HG03520 (cell line): ENCODE results near the gene BTBD9.
"Not testable (repeated sequence)": the region's sequence is repeated elsewhere in the genome, so short reads cannot be mapped to it uniquely, and the experiment has no call there.

Experiments used
- ATAC-seq: cut with Tn5 transposase; IDR thresholded peaks from one replicate; pipeline ENCODE4 v1.9.1; 2021; ENCODE audit warnings: mild to moderate bottlenecking, moderate library complexity; ENCODE audit not compliant: unreplicated experiment

The BTBD9 gene

DNA sequence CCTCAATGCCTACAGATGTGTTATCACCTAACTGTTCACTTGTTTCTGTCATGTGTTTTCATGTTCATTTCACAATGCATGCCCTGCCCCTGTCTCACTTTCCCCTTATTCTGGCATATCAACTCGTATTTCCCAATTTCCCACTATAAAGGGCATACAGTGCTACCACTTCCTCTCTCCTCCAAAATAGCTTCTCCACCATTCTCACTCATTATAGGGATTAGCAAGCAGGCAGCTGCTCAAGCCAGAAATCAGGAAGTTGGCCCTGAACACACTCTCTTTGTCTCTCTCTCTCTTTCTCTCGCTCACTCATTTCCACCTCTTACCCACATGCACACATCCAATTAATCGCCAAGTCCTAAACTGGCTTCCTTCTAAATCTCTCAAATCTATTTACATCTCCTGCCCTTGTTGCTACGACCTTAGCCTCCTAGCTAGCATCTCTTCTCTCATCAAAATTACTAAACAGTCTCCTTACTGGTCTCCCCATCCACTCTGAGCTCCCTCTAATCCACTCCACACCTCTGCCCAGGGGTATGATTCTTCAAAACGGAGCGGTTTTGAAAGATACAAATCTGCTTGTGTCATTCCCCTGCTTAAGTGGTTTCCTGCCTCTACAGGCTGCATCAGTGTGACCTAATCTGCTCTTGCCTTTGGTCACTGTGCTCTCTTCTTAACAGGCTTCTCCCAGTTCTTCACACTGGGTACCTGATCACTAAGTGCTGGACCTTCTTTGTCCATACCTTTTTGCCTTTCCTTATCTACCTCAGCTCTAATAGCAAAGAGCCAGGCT is 196.2 kb downstream of the BTBD9 start:
- ATAC-seq, result no peak

DNA sequence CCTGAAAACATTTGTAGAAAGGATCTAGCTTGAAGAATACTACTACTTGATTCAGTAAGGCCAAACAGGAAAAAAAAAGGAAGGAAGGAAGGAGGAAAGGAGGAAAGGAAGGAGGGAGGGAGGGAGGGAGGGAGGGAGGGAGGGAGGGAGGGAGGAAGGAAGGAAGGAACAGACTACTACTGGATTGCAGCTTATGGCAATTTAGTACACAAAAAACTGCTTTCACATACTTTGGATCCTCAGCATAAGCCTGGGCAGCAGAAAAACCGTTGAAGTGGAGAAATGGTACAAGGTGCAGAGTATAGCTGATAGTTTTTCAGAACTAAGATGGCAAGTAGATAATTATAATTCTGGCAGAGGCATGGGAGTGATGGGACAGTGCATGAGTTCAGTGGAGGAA is 201.6 kb downstream of the BTBD9 start:
- no peak for ATAC-seq

DNA sequence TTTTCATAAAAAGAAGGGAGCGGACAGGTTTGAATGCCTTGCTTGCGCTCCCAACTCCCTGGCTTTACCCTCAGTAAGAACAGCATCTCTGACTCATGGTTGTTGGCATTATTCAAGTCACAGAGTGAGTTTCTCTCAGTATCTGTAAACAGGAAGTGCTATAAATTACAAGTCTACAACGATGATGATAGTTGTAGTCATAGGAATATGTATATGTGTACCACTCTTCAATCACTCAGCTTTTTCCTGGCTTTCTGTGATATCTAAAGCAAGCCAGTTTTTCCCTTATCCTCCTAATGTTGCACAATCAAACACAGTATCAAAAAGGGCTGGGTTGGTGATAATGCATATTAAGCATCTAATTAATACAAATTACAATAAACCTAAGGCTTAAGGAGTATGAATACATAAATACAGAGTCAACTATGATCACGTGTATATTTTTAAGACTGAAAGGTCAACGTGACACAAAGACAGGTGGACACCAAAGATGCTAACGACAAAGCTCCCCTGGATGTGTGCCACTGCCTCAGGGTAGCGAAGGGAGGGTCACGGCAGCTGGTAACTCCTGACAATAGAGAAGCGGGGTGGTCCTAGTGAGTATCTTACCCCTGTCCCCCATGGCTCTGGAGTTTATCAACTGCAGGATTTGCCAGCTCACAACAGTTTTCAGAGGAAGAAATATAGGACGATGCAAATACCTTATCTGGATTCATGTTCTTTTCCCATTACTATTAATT is 202.8 kb downstream of the BTBD9 start:
- no peak for ATAC-seq

DNA sequence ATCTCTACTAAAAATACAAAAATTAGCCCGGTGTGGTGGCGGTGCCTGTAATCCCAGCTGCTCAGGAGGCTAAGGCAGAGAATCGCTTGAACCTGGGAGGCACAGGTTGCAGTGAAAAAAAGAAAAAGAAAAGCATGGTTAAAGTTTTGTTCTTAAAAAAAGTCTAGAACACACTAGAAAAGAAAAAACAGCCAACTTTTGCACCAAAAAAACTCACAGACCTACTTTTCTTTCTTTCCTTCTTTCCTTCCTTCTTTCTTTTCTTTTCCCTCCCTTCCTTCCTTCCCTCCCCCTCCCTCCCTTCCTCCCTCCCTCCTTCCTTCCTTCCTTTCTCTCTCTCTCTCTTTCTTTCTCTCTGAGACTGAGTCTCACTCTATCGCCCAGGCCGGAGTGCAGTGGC is 204.4 kb downstream of the BTBD9 start:
- no peak for ATAC-seq

DNA sequence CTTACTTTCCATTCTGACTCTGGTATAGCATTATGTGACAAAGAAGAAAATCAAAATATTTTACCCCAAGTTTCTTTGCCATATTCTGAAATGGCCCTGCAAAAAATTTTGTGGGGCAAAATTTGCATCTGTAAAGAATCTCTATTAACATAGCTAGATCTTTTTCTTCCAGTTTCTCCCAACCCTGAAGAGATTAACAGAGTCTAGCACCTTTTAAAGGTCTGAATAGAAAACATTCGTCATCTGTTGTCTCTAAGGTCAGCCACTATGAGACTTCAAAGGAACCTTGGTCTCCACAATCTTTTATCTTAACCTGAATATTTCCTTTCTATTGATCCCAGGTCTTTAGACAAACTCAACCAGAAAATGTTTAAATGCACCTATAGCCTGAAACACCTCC is 205.7 kb downstream of the BTBD9 start:
- ATAC-seq, result no peak

DNA sequence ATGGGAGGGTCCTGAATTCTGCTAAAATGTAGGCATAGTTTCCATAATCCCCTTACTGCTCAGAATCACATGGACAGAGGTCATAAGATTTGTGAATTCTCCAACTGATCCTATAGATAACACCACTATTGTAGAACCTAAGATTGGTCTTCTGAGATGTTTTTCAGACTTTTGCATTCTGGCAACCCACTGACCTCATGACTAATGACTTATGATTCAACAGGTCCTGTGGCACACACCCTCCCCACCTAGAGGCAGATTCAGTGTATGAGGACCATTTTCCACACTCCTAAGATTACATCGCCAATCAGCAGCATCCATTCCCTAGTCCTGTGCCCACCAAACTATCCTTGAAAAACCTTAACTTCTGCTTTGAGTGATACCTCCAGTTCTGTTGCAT is 207.2 kb downstream of the BTBD9 start:
- ATAC-seq, result no peak

DNA sequence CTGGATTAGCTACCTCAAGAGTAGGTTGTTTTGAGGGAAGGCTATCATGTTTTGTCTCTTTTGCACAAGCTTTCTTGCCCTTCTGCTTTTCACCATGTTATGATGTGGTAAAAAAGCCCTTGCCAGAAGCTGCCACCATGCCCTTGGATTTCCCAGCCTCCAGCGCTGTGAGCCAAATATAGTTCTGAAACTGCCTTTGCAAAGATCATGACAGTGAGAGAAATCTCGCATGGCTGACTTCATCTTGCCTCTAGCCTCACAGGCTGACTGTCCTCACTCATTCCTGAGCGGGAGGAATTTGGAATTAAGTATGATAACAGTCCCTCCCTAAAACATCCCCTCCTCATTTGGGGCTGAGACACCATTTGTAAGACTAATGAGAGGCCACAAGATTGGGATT is 207.7 kb downstream of the BTBD9 start:
- no peak for ATAC-seq

DNA sequence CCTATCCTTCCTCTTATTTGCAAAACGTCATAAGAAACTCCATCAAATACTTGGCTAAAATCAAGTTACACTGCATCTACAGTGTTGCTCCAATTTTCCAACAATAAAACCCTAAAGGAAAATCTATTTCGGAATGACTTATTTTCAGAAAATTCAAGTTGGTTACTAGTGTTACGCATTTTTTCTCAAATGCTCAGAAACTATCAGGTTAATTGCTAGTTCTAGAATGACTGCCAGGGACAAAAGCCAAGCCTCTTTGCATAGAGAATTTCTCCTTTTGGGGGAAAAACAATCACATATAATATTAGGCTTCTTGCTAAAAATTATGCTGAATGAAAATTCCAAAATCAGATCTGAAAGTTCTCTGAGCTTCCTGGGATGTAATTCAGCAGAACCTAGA is 210.2 kb downstream of the BTBD9 start:
- no peak for ATAC-seq

DNA sequence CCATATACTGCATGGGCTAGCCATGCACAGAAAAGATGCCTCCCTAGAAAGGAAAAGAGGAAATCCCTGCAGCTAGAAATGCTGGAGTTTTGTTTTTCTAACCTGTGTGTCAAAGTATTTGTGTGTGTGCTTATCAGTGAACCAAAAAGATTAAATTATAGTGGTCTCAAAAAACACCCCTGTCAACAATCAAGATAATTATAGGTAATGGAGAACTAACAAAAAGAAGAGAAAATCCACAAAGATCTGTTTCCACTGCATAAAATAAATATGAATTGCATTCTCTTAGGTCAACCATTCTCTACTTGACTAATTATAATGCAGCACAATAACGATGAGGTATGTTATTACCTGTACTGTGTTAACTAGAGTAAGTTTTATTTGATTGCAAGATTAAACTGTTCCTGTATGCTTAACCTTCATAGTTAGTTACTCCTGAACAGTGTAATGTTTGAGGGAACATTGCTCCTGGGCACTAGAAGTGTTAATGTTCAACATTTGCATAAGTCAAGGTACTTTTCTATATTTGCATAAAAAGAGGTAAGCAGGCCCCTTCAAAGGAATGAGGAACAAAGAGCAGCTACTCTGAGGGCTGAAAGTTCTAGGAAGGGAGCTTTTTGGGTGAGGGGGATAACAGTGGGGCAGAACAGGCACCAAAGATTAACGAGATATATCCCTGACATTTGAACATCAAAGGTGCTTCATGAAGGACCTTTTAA is 212.1 kb downstream of the BTBD9 start:
- ATAC-seq, result no peak

DNA sequence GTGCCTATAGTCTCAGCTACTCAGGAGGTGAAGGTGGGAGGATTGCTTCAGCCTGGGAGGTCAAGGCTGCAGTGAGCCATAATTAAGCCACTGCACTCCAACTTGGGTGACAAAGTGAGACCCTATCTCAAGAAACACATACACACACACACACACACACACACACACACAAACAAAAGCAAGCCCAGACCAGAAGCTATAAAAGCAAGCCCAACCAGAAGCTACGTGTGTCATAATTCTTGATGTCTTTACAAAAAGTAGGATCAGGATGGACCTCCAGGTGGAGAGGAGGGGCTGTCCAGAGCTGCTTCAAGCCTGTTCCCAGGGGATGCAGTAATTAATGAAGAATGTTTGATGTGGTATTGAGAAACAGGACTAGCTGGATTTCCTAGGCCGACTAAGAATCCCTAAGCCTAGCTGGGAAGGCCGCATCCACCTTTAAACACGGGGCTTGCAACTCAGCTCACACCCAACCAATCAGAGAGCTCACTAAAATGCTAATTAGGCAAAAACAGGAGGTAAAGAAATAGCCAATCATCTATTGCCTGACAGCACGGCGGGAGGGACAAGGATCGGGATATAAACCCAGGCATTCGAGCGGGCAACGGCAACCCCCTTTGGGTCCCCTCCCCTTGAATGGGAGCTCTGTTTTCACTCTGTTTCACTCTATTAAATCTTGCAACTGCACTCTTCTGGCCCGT is 213.8 kb downstream of the BTBD9 start:
- not testable (repeated sequence) for ATAC-seq

DNA sequence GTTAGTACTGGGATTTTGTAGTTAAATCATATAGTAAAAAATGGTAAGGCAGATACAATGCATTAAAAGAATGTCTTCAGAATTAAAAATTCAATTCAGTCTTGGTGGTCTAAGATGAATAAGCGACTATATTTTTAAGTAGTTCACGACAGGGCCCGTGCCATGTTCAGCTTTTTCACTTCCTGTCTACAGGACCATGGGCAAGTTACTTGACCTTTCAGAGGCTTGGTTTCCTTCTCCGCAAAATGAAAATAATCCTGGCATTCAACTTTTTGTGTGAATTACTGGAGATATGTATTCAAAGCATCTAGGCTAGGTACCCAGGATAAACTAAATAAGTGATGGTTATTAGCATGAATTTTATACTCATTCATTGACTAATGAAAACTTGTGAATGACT is 216.0 kb downstream of the BTBD9 start:
- ATAC-seq, result no peak

DNA sequence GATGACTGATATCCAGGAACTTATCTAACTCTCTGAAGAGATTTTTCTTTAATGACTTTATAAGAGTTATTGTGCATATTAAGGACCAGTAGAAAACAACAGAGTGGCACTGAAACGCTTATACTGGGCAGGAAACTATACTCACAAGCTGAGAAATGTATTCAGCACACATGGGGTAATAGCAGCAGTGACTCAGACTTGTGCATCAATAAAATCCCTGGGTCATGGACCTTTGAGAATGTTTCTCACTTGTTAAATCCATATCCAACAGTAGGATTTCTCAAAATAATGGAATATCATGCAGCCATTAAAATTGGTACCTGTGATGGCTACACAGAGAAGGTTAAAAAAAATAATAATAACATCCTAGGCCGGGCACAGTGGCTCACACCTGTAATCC is 219.5 kb downstream of the BTBD9 start:
- no peak for ATAC-seq

DNA sequence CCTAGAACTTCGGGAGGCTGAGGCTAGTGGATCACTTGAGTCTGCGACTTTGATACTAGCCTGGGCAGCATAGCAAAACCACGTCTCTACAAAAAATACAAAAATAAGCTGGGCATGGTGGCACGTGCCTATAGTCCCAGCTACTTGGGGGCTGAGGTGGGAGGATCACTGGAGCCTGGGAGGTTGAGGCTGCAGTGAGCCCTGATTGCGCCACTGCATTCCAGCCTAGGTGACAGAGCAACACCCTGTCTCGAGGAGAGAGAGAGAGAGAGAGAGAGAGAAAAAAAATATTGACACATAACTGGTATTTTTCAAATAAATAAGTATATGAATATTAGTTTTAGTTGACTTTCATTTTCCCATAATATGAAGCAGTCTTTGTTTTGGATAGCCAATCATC is 222.2 kb downstream of the BTBD9 start:
- ATAC-seq, result no peak

DNA sequence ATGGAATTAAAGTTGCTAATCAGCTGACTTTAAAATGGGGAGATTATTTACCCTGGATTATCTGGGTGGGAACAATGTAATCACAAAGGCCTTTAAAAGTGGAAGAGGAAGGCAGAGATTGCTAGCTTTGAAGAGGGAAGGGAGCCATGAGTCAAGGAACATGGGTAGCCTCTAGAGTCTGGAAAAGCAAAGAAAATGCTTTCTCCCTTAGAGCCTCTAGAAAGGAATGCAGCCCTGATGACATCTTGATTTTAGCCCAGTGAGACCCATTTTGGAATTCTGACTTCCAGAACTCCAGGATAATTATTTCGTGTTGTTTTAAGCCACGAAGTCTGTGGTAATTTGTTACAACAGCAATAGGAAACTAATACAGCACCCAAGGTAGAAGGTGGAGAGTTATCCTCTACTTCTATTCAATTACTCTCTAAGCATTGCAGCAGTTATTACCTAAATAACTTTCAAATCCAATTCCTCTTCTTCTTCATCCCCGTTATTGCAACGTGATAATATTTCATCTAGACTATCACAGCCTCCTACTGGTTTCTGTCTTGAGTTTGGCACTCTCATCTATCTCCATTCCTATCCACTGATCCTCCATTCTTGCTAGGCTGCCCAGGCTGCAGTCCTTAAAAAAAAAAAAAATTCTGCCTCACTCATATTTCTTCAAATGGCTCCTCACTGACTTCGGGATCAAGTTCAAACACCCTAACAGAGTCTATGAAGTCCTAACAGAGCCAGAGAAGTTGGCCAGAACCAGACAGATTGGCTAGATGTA is 224.3 kb downstream of the BTBD9 start:
- no peak for ATAC-seq

DNA sequence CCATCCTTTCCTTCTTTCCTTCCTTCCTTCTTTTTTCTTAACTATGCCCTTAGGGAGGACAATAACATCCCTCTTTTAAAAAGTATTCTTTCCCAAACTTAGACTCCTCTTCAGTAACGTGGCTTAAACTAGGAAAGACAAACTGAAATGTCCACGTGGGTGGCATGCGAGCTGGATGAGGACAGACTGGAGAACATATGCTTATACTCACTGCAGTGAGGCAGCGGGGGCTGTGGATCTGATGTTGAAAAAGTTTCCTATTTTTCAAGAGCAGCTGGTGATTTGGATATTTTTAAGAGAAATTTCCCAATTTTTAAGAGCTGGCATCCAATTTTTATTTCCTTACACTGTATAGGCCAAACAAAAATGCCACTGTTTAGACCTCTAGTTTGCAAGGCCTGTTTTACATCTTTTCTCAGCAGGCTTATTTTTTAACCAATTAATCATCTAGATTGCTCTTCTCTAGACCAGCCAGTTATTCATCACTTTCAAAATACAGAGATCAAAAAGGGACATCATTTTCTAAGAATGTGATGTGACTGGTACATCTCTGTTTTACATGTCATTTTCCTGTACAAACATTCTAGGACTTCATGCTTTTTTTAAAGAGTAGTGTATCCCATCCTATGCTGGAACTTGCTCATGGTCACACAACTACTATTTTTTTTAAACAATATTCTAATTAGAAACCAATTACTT is 226.5 kb downstream of the BTBD9 start:
- ATAC-seq, result no peak

DNA sequence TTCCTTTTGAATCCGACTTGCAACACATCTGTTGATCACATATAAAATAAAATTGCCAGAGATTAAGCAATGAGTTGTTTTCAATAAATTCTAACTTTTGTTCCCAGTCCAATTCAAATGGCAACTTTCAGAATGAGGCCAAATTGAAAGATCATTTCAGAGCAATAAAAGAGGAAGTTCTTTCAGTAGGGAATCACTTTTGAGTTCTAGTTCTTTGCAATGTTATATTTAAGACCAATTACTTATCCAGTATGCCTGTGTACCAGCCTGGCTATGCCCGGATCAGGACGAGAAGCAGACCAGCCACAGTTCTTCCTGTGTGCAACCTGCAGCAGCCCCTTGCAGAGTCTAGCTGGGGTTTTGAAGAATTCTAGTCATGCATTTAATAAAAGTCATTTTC is 232.5 kb downstream of the BTBD9 start:
- ATAC-seq, result no peak

DNA sequence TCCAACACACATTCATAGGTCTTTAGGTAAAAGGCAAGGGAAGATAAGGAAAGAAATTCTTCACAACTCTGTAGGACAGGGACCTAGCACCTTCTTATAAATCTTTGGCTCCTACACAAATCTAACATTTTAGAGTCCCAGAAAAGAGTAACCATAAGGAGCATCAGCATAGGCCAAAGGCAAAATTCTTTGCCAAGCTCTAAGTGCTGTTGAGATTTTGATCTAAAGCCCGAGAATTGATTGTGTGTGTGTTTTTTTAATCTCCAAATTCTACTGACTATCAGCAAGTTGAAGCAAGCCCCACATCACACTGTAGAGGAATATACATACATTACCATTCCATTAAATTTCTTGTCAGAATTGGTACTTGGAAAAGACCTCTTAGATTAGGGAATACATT is 233.6 kb downstream of the BTBD9 start:
- ATAC-seq, result no peak

DNA sequence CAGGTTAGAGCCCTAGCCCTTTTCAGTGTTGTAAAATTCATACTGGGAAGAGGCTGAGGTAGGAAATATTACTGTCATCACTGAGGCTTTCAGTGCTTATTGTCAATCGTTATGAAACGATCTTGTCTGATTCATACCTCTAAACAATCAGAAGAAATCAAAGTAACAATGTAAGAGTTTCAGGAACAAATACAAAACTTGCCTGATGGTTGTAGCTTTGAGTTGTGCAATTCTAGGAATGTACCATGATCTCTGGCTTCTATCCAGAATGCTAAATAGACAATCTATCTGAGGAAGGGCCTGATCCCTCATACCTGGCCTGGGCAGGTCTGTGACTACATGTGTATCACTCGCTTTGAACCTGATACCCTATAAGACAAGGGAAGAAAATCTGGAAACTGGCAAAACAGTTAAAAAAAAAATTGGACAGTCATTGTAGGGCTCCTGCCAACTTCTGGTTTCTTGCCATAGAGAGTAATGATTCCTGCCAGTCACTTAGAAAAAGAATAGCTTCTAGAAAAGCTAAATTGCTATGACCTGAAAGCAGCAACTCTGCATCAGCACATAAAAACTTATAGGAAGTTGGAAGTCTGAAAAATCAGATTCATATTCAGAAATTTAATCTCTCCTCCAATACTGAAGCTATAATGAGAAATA is 234.7 kb downstream of the BTBD9 start:
- ATAC-seq, result no peak

DNA sequence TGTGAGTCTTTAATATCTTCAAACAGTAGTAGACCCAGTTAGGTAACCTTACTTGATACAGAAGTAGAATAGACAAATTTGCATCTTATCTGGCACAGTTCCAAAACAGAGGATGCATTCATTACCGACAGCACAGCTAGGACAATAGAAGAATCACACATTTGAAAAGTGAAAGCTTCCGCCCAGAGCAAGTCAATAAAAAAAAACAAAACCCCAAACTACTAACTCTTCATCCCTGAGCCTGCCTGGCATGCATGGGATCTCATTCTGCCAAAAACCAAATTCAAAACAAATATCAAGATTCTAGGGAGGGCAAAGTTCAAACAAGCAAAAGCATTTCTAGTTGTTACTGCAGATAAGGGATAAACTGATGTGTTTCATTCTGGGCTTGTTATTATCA is 235.4 kb downstream of the BTBD9 start:
- ATAC-seq, result no peak
